ENCODE data around the gene CRLF2. TPM values are rescaled to one million over a fixed set of nuclear protein-coding genes. Genes with fewer than 3 reads are reported as not detected.

The CRLF2 gene
- 0.69 to 1.1 TPM (median 0.77 TPM) in 5 replicates for total RNA-seq (2022; extraction: Qiagen RNA extraction)

DNA sequence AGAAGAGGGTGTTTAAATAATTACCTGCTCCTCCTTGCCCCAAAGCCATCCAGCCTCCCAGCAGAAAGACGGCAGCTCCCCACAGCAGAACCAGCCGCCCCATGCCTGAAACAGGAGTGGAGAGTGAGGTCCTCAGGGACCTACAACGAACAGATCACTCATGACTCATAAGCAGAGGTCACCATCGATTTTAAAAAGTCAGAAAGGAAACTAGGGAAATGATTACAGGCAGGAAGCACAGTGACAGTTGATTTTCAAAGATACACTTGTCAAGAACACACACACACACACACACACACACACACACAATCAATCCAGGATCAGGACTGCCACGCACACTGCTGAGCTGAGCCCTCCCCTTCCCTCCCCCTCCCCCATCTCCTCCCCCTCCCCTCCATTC is at the start of gene CRLF2:
CRLF2 (minus strand) TSS at position 118 of the 400 bp plus-strand sequence; CDS start at position 103, 15 bp downstream.

Other genes with a start within 250 kb of the CRLF2 start
- gene CSF2RA, start 56.2 kb upstream of the CRLF2 start, total RNA-seq (2022; extraction: Qiagen RNA extraction), result 2.3 to 4.9 TPM (median 3.3 TPM) in 5 replicates
- 0.17 to 0.45 TPM (median 0.27 TPM) in 5 replicates for gene IL3RA, start 124.1 kb upstream of the CRLF2 start, total RNA-seq (2022; extraction: Qiagen RNA extraction)
- 382 to 467 TPM (median 464 TPM) in 5 replicates for gene SLC25A6, start 179.5 kb upstream of the CRLF2 start, total RNA-seq (2022; extraction: Qiagen RNA extraction)
- gene ASMTL, start 240.3 kb upstream of the CRLF2 start, total RNA-seq (2022; extraction: Qiagen RNA extraction), result 17.0 to 21.3 TPM (median 19.6 TPM) in 5 replicates

Measured in A549 treated with Mapracorat at 1 μM for 4 hours (cell line).